MM.1S (cell line): ENCODE data around the gene FOXA3.

Experiments used
- DNase-seq: peaks from one replicate; pipeline ENCODE4 v3.0.0-alpha.2; 2015
- H2AFZ ChIP-seq: fragments of 300-600 bp; sonication (generic); 2 replicates; pipeline ENCODE4 v1.6.0; 2016; ENCODE audit warnings: antibody characterized with exemption, low read length
- H3F3A ChIP-seq: fragments of 300-600 bp; sonication (generic); 2 replicates; pipeline ENCODE4 v1.6.1; 2016; ENCODE audit warnings: mild to moderate bottlenecking, antibody characterized with exemption, low read length, moderate library complexity, mixed read lengths; ENCODE audit not compliant: insufficient read depth
- H3K27ac ChIP-seq: fragments of 300-600 bp; sonication (generic); 2 replicates; pipeline ENCODE4 v1.5.1; 2016; ENCODE audit warnings: mild to moderate bottlenecking, low read length
- H3K27me3 ChIP-seq: fragments of 300-600 bp; sonication (generic); replicated peaks from 2 replicates; pipeline ENCODE4 v1.6.0; 2016; ENCODE audit warnings: low read length; ENCODE audit not compliant: insufficient read depth
- H3K36me3 ChIP-seq: fragments of 300-600 bp; sonication (generic); replicated peaks from 2 replicates; pipeline ENCODE4 v1.6.1; 2016; ENCODE audit warnings: mild to moderate bottlenecking, low read length, mixed read lengths; ENCODE audit not compliant: insufficient read depth
- H3K4me1 ChIP-seq: fragments of 300-600 bp; sonication (generic); 2 replicates; pipeline ENCODE4 v1.6.1; 2016; ENCODE audit warnings: low read length, mixed read lengths
- H3K4me2 ChIP-seq: fragments of 300-600 bp; sonication (generic); 2 replicates; pipeline ENCODE4 v1.6.0; 2016; ENCODE audit warnings: low read depth, low read length
- H3K4me3 ChIP-seq: fragments of 300-600 bp; sonication (generic); 2 replicates; pipeline ENCODE4 v1.5.1; 2016; ENCODE audit warnings: low read length, mixed read lengths
- H3K79me2 ChIP-seq: fragments of 300-600 bp; sonication (generic); 2 replicates; pipeline ENCODE4 v1.6.1; 2016; ENCODE audit warnings: mixed run types, low read length, mixed read lengths
- H3K9ac ChIP-seq: fragments of 300-600 bp; sonication (generic); 2 replicates; pipeline ENCODE4 v1.6.1; 2016; ENCODE audit warnings: low read length, mixed read lengths
- H3K9me2 ChIP-seq: fragments of 300-600 bp; sonication (generic); replicated peaks from 2 replicates; pipeline ENCODE4 v1.6.1; 2016; ENCODE audit warnings: mild to moderate bottlenecking, low read length, mixed read lengths; ENCODE audit not compliant: insufficient read depth
- H3K9me3 ChIP-seq: fragments of 300-600 bp; sonication (generic); replicated peaks from 2 replicates; pipeline ENCODE4 v1.6.1; 2016; ENCODE audit warnings: mild to moderate bottlenecking, low read length, mixed read lengths; ENCODE audit not compliant: insufficient read depth
- H4K20me1 ChIP-seq: fragments of 300-600 bp; sonication (generic); 2 replicates; pipeline ENCODE4 v1.6.1; 2016; ENCODE audit warnings: mild to moderate bottlenecking, low read length, moderate library complexity, mixed read lengths; ENCODE audit not compliant: insufficient read depth
- CTCF ChIP-seq: fragments of 300-600 bp; sonication (generic); IDR thresholded peaks from 2 replicates; pipeline ENCODE4 v1.5.1; 2016; ENCODE audit warnings: antibody characterized with exemption, low read length, mixed read lengths
- EZH2 ChIP-seq: fragments of 300-600 bp; sonication (generic); optimal IDR thresholded peaks from 2 replicates; pipeline ENCODE3; 2017; ENCODE audit warnings: low read depth, mild to moderate bottlenecking, antibody characterized with exemption, low read length, mixed read lengths
- EZH2phosphoT487 ChIP-seq: fragments of 300-600 bp; sonication (generic); IDR thresholded peaks from 2 replicates; pipeline ENCODE4 v1.6.1; 2018; ENCODE audit warnings: antibody characterized with exemption, low read length

FOXA3 gene

GRCh38 chr19:45828523-45828922 lies 35.6 kb upstream of the FOXA3 start:
- H3K27me3 ChIP-seq = no peaks in the 10 kb centered on the region
- H3K9ac ChIP-seq = no peak overlapping the region
- 0 out of 2 replicates have a peak, but pooled peaks cover 6% of the 10 kb centered on the region for H3F3A ChIP-seq
- no peak overlapping the region for H3K4me3 ChIP-seq
- H3K9me2 ChIP-seq = no peaks in the 10 kb centered on the region
- peaks cover 12% of the 10 kb centered on the region for H3K4me1 ChIP-seq
- H3K79me2 ChIP-seq = no peaks in the 10 kb centered on the region
- no peaks in the 10 kb centered on the region for H3K9me3 ChIP-seq
- DNase-seq = no peak
- no peak overlapping the region for H3K4me2 ChIP-seq
- H3K36me3 ChIP-seq = peaks cover 7% of the 10 kb centered on the region
- no peak overlapping the region for H2AFZ ChIP-seq
- no peak overlapping the region for H3K27ac ChIP-seq
- H4K20me1 ChIP-seq = no peaks in the 10 kb centered on the region
- TF ChIP-seq CTCF = no peak
- no peak for TF ChIP-seq EZH2phosphoT487
- TF ChIP-seq EZH2 = no peak

GRCh38 chr19:45828945-45829344 lies 35.2 kb upstream of the FOXA3 start:
- H3K36me3 ChIP-seq = peaks cover 7% of the 10 kb centered on the region
- 0 out of 2 replicates have a peak, but pooled peaks cover 6% of the 10 kb centered on the region for H3F3A ChIP-seq
- TF ChIP-seq CTCF (no peak), EZH2phosphoT487 (no peak), EZH2 (no peak)
- no peaks in the 10 kb centered on the region for H3K27me3 ChIP-seq
- H3K4me2 ChIP-seq = no peak overlapping the region
- no peak for DNase-seq
- peaks cover 12% of the 10 kb centered on the region for H3K4me1 ChIP-seq
- H3K79me2 ChIP-seq = no peaks in the 10 kb centered on the region
- H3K4me3 ChIP-seq = no peak overlapping the region
- H3K9me3 ChIP-seq = no peaks in the 10 kb centered on the region
- no peak overlapping the region for H2AFZ ChIP-seq
- H3K9me2 ChIP-seq = no peaks in the 10 kb centered on the region
- no peak overlapping the region for H3K9ac ChIP-seq
- no peaks in the 10 kb centered on the region for H4K20me1 ChIP-seq
- H3K27ac ChIP-seq = no peak overlapping the region

GRCh38 chr19:45834970-45835369 lies 29.2 kb upstream of the FOXA3 start:
- H3K4me2 ChIP-seq = no peak overlapping the region
- no peaks in the 10 kb centered on the region for H4K20me1 ChIP-seq
- H2AFZ ChIP-seq = no peak overlapping the region
- peaks cover 19% of the 10 kb centered on the region; the same call in 1 of the 2 replicates for H3K36me3 ChIP-seq
- no peak overlapping the region for H3K27ac ChIP-seq
- H3F3A ChIP-seq = no peaks in the 10 kb centered on the region
- no peak for DNase-seq
- H3K9me3 ChIP-seq = no peaks in the 10 kb centered on the region
- no peak overlapping the region for H3K9ac ChIP-seq
- H3K9me2 ChIP-seq = no peaks in the 10 kb centered on the region
- H3K79me2 ChIP-seq = no peaks in the 10 kb centered on the region; the same call in 1 of the 2 replicates
- H3K27me3 ChIP-seq = no peaks in the 10 kb centered on the region
- H3K4me1 ChIP-seq = no peaks in the 10 kb centered on the region
- TF ChIP-seq CTCF = no peak
- TF ChIP-seq EZH2phosphoT487 = no peak
- TF ChIP-seq EZH2 = no peak
- no peak overlapping the region for H3K4me3 ChIP-seq
